GM12878 (cell line): Measurements from ENCODE around the gene VASH1. TPM values are rescaled to one million over a fixed set of nuclear protein-coding genes. Genes with fewer than 3 reads are reported as not detected.

Experiments used
- ATAC-seq: fragments of 200-7000 bp; cut with Tn5 transposase; 3 replicates; pipeline ENCODE4 v1.9.1; 2020; ENCODE audit warnings: mild to moderate bottlenecking, moderate library complexity
- BruUV-seq: library from RNA; stranded (reverse); fragments of 400-500 nt; replicated peaks from 2 replicates; lab custom pipeline; 2021; lab: Mats Ljungman, UMichigan
- CTCF ChIA-PET: fragments of 300-600 bp; sonication (Branson Sonifier 250); formaldehyde crosslinking; extraction: SDS; loops from one replicate; lab custom pipeline; 2021; ENCODE audit warnings: inconsistent platforms; lab: Yijun Ruan, JAX
- POLR2A ChIA-PET: fragments of 350-600 bp; formaldehyde crosslinking; extraction: SDS; loops from one replicate; lab custom pipeline; 2021; ENCODE audit warnings: inconsistent platforms; lab: Charles Lee
- RAD21 ChIA-PET: fragments of 300-600 bp; sonication (Branson Sonifier 250); formaldehyde crosslinking; loops from one replicate; lab custom pipeline; 2023; ENCODE audit warnings: antibody characterized with exemption; ENCODE audit not compliant: unreplicated experiment; lab: Charles Lee
- SMC1A ChIA-PET: fragments of 300-600 bp; sonication (Branson Sonifier 250); formaldehyde crosslinking; loops from one replicate; lab custom pipeline; 2023; ENCODE audit not compliant: unreplicated experiment, uncharacterized antibody; lab: Charles Lee
- DNase-seq: peaks from one replicate; pipeline ENCODE4 v3.0.0-alpha.2; 2011; ENCODE audit warnings: low read depth, low spot score
- FAIRE-seq: peaks from 3 replicates; lab custom pipeline; 2011; peaks lifted over from hg19 to GRCh38; lab: Jason Lieb, UNC
- H2AFZ ChIP-seq: 2 replicates; pipeline ENCODE4 v1.6.0; 2011; ENCODE audit warnings: low read depth, low read length, control low read depth; ENCODE audit not compliant: control insufficient read depth
- H3K27ac ChIP-seq: 2 replicates; pipeline ENCODE4 v1.5.1; 2011; ENCODE audit warnings: control low read depth; ENCODE audit not compliant: control insufficient read depth, insufficient read depth
- H3K27me3 ChIP-seq, 2 experiments: replicated peaks in 1 of 2; 2 replicates each; pipeline versions ENCODE4 v1.6.0 to v1.6.1; 2011; ENCODE audit warnings: low read length in 1 of 2; ENCODE audit not compliant: control insufficient read depth in 2 of 2, insufficient read depth in 2 of 2
- H3K36me3 ChIP-seq, 2 experiments: 2 replicates each; pipeline ENCODE4 v1.5.1; 2011; ENCODE audit warnings: low read length in 1 of 2; ENCODE audit not compliant: control insufficient read depth in 2 of 2, insufficient read depth in 2 of 2
- H3K4me1 ChIP-seq: 2 replicates; pipeline ENCODE4 v1.6.1; 2011; ENCODE audit warnings: mild to moderate bottlenecking, low read length, moderate library complexity, mixed read lengths; ENCODE audit not compliant: control insufficient read depth, insufficient read depth
- H3K4me2 ChIP-seq: 2 replicates; pipeline ENCODE4 v1.6.0; 2011; ENCODE audit warnings: control low read depth; ENCODE audit not compliant: control insufficient read depth, insufficient read depth
- H3K4me3 ChIP-seq: fragments of 200-600 bp; sonication (generic); 2 replicates; pipeline ENCODE4 v1.5.1; 2016
- H3K79me2 ChIP-seq: 2 replicates; pipeline ENCODE4 v1.6.0; 2011; ENCODE audit warnings: low read length; ENCODE audit not compliant: control insufficient read depth, insufficient read depth
- H3K9ac ChIP-seq: 2 replicates; pipeline ENCODE4 v1.8.0; 2011; ENCODE audit warnings: low read length, control low read depth, mixed read lengths; ENCODE audit not compliant: control insufficient read depth, insufficient read depth
- H3K9me3 ChIP-seq: replicated peaks from 3 replicates; pipeline ENCODE4 v1.5.1; 2011; ENCODE audit warnings: mild to moderate bottlenecking, low read length; ENCODE audit not compliant: control insufficient read depth, insufficient read depth
- H4K20me1 ChIP-seq: 2 replicates; pipeline ENCODE4 v1.6.0; 2011; ENCODE audit not compliant: control insufficient read depth, insufficient read depth
- BRCA1 ChIP-seq: IDR thresholded peaks from 2 replicates; pipeline ENCODE4 v1.6.1; 2011; ENCODE audit warnings: low read depth, low read length, improper control_type of control experiment
- HSF1 ChIP-seq: fragments of 150-350 bp; IDR thresholded peaks from 2 replicates; pipeline ENCODE4 v1.6.1; 2014; ENCODE audit warnings: mild to moderate bottlenecking, low read depth, low read length
- RAD21 ChIP-seq: IDR thresholded peaks from 2 replicates; pipeline ENCODE4 v1.6.1; 2011; ENCODE audit warnings: mild to moderate bottlenecking, low read depth, low read length, moderate library complexity; ENCODE audit not compliant: insufficient read depth
- WGBS: methylation state at CpG from one replicate; pipeline ENCODE4 v1.1.6; 2016; ENCODE audit warnings: low lambda C conversion rate; ENCODE audit not compliant: insufficient replicate concordance, insufficient coverage; ENCODE audit errors: missing lambda C conversion rate; 5-methylcytosine and 5-hydroxymethylcytosine counted together
- in situ Hi-C: fragments of 300-500 bp; cut with MboI; formaldehyde crosslinking; loops from 9 replicates; pipeline ENCODE4 v1.14.3; 2018; ENCODE audit warnings: mixed read lengths
- intact Hi-C: fragments of 100-400 bp; cut with micrococcal nuclease; formaldehyde crosslinking; loops from one replicate; pipeline ENCODE4 v1.14.2; 2022; ENCODE audit not compliant: unreplicated experiment
- polyA plus RNA-seq, 11 experiments: library from polyadenylated mRNA; depleted of rRNA in 4 of 11; unstranded in 6 of 11; stranded (reverse) in 5 of 11; fragments of >200 nt; fragmentation: Nextera tagmentation in 4 of 11; fragmentation: Illumina TruSeq in 1 of 11; extraction: Ambion mirVana in 4 of 11; extraction: Trizol in 1 of 11; gene quantifications; 1 replicate in 1 of 11; 2 replicates in 10 of 11; pipeline versions ENCODE4 v1.2.1 to v1.2.3, GENCODE V29; 2011 to 2016; ENCODE audit warnings: inconsistent platforms in 2 of 11, missing spikeins in 2 of 11, low read depth in 1 of 11
- total RNA-seq, 4 experiments: library from RNA; depleted of rRNA in 3 of 4; stranded (reverse); fragments of >200 nt in 3 of 4; fragmentation: Illumina TruSeq in 1 of 4; extraction: Trizol in 1 of 4; gene quantifications; 2 replicates each; pipeline versions ENCODE4 v1.2.1 to v1.2.3, GENCODE V29; 2013 to 2021

Gene VASH1
- total and polyA plus RNA-seq, 10 of the 15 experiments (the other 5 are each of a cell fraction or from before 2014, with no cell fraction given): 0.06 to 2.3 (median 0.53) TPM

- Histone ChIP-seq H3K36me3 (no peaks in the 10 kb centered on the region), H3K4me1 (no peaks in the 10 kb centered on the region), H2AFZ (no peak overlapping the region), H3K27ac (no peak overlapping the region), H3K4me3 (no peak overlapping the region), H3K79me2 (no peaks in the 10 kb centered on the region), H3K4me2 (no peak overlapping the region), H3K9me3 (no peaks in the 10 kb centered on the region), H3K27me3 (peaks cover 0 to 3% of the 10 kb centered on the region in 2 experiments; a peak in 2 of 4 replicates), H3K9ac (no peak overlapping the region), H4K20me1 (no peaks in the 10 kb centered on the region)
- TF ChIP-seq HSF1 (no peak), RAD21 (no peak), BRCA1 (no peak)
- FAIRE-seq (no peak), DNase-seq (no peak), ATAC-seq (no peak)
- no TSS peak for BruUV-seq
- intact Hi-C loops: no loop called here
- ChIA-PET CTCF (no interaction called here), RAD21 (interaction anchor here (0.6 kb wide), 1 partner anchor 147 kb away, joined by 3 read pairs; no protein-coding TSS in a partner anchor), SMC1A (no interaction called here), POLR2A (no interaction called here)
- 0% methylated on average over 1 of the region's 1 CpG for WGBS
- in situ Hi-C loops: no loop called here
These were observed 71.3 kb downstream of the VASH1 start for GRCh38 chr14:76832503-76832988.

Other genes starting within 250 kb of the VASH1 start
- gene ANGEL1, start 51.4 kb downstream of the VASH1 start, total RNA-seq (2014; rRNA removed): 7.4 and 11.1 TPM in 2 replicates
- 9.1 and 9.4 TPM in 2 replicates for gene ANGEL1, start 51.4 kb downstream of the VASH1 start, total RNA-seq (2014; rRNA removed; fragmentation: Illumina TruSeq; extraction: Trizol)
- gene ANGEL1, start 51.4 kb downstream of the VASH1 start, total RNA-seq (2021): 17.2 and 17.8 TPM in 2 replicates
- 25.6 and 29.7 TPM in 2 replicates for gene ANGEL1, start 51.4 kb downstream of the VASH1 start, polyA plus RNA-seq (2011; rRNA removed)
- 18.4 and 19.4 TPM in 2 replicates for gene ANGEL1, start 51.4 kb downstream of the VASH1 start, polyA plus RNA-seq (2014; fragmentation: Illumina TruSeq; extraction: Trizol)
- gene ANGEL1, start 51.4 kb downstream of the VASH1 start, polyA plus RNA-seq (2014; fragmentation: Nextera tagmentation; extraction: Ambion mirVana): 1 to 10 TPM; 1.7 to 2.8 TPM
- gene ANGEL1, start 51.4 kb downstream of the VASH1 start, polyA plus RNA-seq (2014; rRNA removed): 13.9 and 17.6 TPM in 2 replicates
- 10 to 100 TPM; 11.8 to 12.8 TPM for gene ANGEL1, start 51.4 kb downstream of the VASH1 start, polyA plus RNA-seq (2016; fragmentation: Nextera tagmentation; extraction: Ambion mirVana)
- gene LRRC74A, start 64.9 kb downstream of the VASH1 start, total RNA-seq (2014; rRNA removed): not detected in 2 replicates
- gene LRRC74A, start 64.9 kb downstream of the VASH1 start, total RNA-seq (2014; rRNA removed; fragmentation: Illumina TruSeq; extraction: Trizol): not detected in 2 replicates
- not detected in 2 replicates for gene LRRC74A, start 64.9 kb downstream of the VASH1 start, total RNA-seq (2021)
- gene LRRC74A, start 64.9 kb downstream of the VASH1 start, polyA plus RNA-seq (2011; rRNA removed): not detected in 2 replicates
- gene LRRC74A, start 64.9 kb downstream of the VASH1 start, polyA plus RNA-seq (2014; fragmentation: Illumina TruSeq; extraction: Trizol): not detected in 2 replicates
- not detected for gene LRRC74A, start 64.9 kb downstream of the VASH1 start, polyA plus RNA-seq (2014; fragmentation: Nextera tagmentation; extraction: Ambion mirVana)
- not detected in 2 replicates for gene LRRC74A, start 64.9 kb downstream of the VASH1 start, polyA plus RNA-seq (2014; rRNA removed)
- not detected for gene LRRC74A, start 64.9 kb downstream of the VASH1 start, polyA plus RNA-seq (2016; fragmentation: Nextera tagmentation; extraction: Ambion mirVana)